ENCODE measurements around the gene GPT2.

GPT2 gene

GRCh38 chr16:46908540-46909372, 24.6 kb downstream of the GPT2 start:
- in situ Hi-C loops (cut with HindIII; ENCODE audit: low pct_unique_long_range_greater_than_20kb, low sequenced_read_pairs), result no loop called here
- DNase-seq (ENCODE audit: low read depth in 1 of 2, low spot score in 1 of 2), result peak; percentile 41 to 58
- TF ChIP-seq JUND (IDR thresholded peaks at IDR 0.05; ENCODE audit: low read depth), result no peak

GRCh38 chr16:46911038-46911437, 26.9 kb downstream of the GPT2 start:
- in situ Hi-C loops (cut with HindIII; ENCODE audit: low pct_unique_long_range_greater_than_20kb, low sequenced_read_pairs), result no loop called here
- DNase-seq (ENCODE audit: low read depth in 1 of 2, low spot score in 1 of 2), result no peak
- TF ChIP-seq JUND (IDR thresholded peaks at IDR 0.05; ENCODE audit: low read depth), result no peak

- in situ Hi-C loops (cut with HindIII; ENCODE audit: low pct_unique_long_range_greater_than_20kb, low sequenced_read_pairs), result no loop called here
- TF ChIP-seq JUND (IDR thresholded peaks at IDR 0.05; ENCODE audit: low read depth), result no peak
- no peak for DNase-seq (ENCODE audit: low read depth in 1 of 2, low spot score in 1 of 2)
Measured at GRCh38 chr16:46911650-46912049, 27.5 kb downstream of the GPT2 start.

GRCh38 chr16:46914556-46915201, 30.5 kb downstream of the GPT2 start:
- no peak for TF ChIP-seq JUND (IDR thresholded peaks at IDR 0.05; ENCODE audit: low read depth)
- in situ Hi-C loops (cut with HindIII; ENCODE audit: low pct_unique_long_range_greater_than_20kb, low sequenced_read_pairs), result no loop called here
- DNase-seq (ENCODE audit: low read depth in 1 of 2, low spot score in 1 of 2), result no peak

GRCh38 chr16:46915483-46916025, 31.4 kb downstream of the GPT2 start:
- DNase-seq (ENCODE audit: low read depth in 1 of 2, low spot score in 1 of 2), result no peak
- in situ Hi-C loops (cut with HindIII; ENCODE audit: low pct_unique_long_range_greater_than_20kb, low sequenced_read_pairs), result no loop called here
- no peak for TF ChIP-seq JUND (IDR thresholded peaks at IDR 0.05; ENCODE audit: low read depth)

GRCh38 chr16:46916980-46917379, 32.8 kb downstream of the GPT2 start:
- no peak for DNase-seq (ENCODE audit: low read depth in 1 of 2, low spot score in 1 of 2)
- in situ Hi-C loops (cut with HindIII; ENCODE audit: low pct_unique_long_range_greater_than_20kb, low sequenced_read_pairs), result no loop called here
- TF ChIP-seq JUND (IDR thresholded peaks at IDR 0.05; ENCODE audit: low read depth), result no peak

GRCh38 chr16:46918400-46918799, 34.2 kb downstream of the GPT2 start:
- in situ Hi-C loops (cut with HindIII; ENCODE audit: low pct_unique_long_range_greater_than_20kb, low sequenced_read_pairs), result no loop called here
- no peak for TF ChIP-seq JUND (IDR thresholded peaks at IDR 0.05; ENCODE audit: low read depth)

GRCh38 chr16:46918905-46919792, 35.0 kb downstream of the GPT2 start:
- TF ChIP-seq JUND (IDR thresholded peaks at IDR 0.05; ENCODE audit: low read depth), result no peak
- DNase-seq (ENCODE audit: low read depth in 1 of 2, low spot score in 1 of 2), result no peak
- in situ Hi-C loops (cut with HindIII; ENCODE audit: low pct_unique_long_range_greater_than_20kb, low sequenced_read_pairs), result no loop called here

More at GRCh38 chr16:46918400-46918799, 34.2 kb downstream of the GPT2 start:
- no peak for DNase-seq (ENCODE audit: low read depth in 1 of 2, low spot score in 1 of 2)

- in situ Hi-C loops (cut with HindIII; ENCODE audit: low pct_unique_long_range_greater_than_20kb, low sequenced_read_pairs), result no loop called here
- peak; percentile 13 to 57 for DNase-seq (ENCODE audit: low read depth in 1 of 2, low spot score in 1 of 2)
Measured at GRCh38 chr16:46920402-46921068, 36.4 kb downstream of the GPT2 start.

GRCh38 chr16:46922239-46922638, 38.1 kb downstream of the GPT2 start:
- in situ Hi-C loops (cut with HindIII; ENCODE audit: low pct_unique_long_range_greater_than_20kb, low sequenced_read_pairs), result no loop called here
- DNase-seq (ENCODE audit: low read depth in 1 of 2, low spot score in 1 of 2), result no peak
- TF ChIP-seq JUND (IDR thresholded peaks at IDR 0.05; ENCODE audit: low read depth), result no peak

More at GRCh38 chr16:46920402-46921068, 36.4 kb downstream of the GPT2 start:
- no peak for TF ChIP-seq JUND (IDR thresholded peaks at IDR 0.05; ENCODE audit: low read depth)

GRCh38 chr16:46923513-46924295, 39.5 kb downstream of the GPT2 start:
- in situ Hi-C loops (cut with HindIII; ENCODE audit: low pct_unique_long_range_greater_than_20kb, low sequenced_read_pairs), result no loop called here
- DNase-seq (ENCODE audit: low read depth in 1 of 2, low spot score in 1 of 2), result no peak
- no peak for TF ChIP-seq JUND (IDR thresholded peaks at IDR 0.05; ENCODE audit: low read depth)
